Tongue (tissue), 3 donors: ENCODE measurements around the gene ZNF541. TPM values are rescaled to one million over a fixed set of nuclear protein-coding genes. Genes with fewer than 3 reads are reported as not detected.
A peak's percentile ranks its signal among the peaks of the same experiment; 100 is the strongest.

Source experiments
- DNase-seq: peaks from one replicate; pipeline ENCODE4 v3.0.0-alpha.2; 2015
- small RNA-seq: library from RNA; depleted of rRNA; stranded (forward); fragments of <200 nt; gene quantifications from one replicate; pipeline ENCODE3, GENCODE V24; 2014; ENCODE audit warnings: low replicate concordance
- total RNA-seq: library from RNA; depleted of rRNA; stranded (reverse); fragments of >200 nt; gene quantifications from one replicate; pipeline ENCODE4 v1.2.3, GENCODE V29; 2014

The ZNF541 gene
- total RNA-seq, 1 donor from 2014 or later = 0.10 TPM

DNA sequence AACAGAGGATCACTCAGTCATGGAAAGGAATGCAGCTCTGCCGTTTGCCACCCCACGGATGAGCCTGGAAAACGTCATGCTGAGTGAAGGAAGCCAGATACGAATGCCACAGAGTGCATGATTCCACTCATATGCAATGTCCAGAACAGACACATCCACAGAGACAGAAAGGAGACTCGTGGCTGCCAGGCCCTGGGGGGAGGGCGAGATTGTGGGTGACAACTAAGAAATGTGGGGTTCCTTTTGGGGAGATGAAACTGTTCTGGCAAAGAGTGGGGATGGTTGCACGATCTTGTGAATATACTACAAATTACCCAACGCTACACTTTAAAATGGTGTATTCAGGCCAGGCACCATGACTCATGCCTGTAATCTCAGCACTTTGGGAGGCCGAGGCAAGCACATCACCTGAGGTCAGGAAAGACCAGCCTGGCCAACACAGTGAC, 30.9 kb downstream of the ZNF541 start:
- no peak for DNase-seq

DNA sequence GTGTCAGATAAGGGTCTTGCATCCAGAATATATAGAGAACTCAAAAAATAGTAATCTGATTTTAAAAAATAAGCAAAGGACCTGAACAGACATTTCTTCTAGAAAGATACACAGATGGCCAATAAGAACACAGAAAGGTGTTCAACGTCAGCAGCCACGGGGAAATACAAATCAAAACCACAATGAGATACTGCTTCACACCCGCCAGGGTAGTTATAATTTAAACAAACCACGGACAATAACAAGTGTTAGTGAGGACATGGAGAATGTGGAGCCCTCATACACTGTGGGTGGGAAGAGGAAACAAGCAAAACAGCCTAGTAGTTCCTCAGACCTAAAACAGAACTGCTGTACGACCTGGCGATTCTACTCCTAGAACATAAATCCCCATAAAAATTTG, 31.4 kb downstream of the ZNF541 start:
- no peak for DNase-seq

GRCh38 chr19:47540748-47541147, 32.2 kb downstream of the ZNF541 start:
- DNase-seq = peak; percentile 21

DNA sequence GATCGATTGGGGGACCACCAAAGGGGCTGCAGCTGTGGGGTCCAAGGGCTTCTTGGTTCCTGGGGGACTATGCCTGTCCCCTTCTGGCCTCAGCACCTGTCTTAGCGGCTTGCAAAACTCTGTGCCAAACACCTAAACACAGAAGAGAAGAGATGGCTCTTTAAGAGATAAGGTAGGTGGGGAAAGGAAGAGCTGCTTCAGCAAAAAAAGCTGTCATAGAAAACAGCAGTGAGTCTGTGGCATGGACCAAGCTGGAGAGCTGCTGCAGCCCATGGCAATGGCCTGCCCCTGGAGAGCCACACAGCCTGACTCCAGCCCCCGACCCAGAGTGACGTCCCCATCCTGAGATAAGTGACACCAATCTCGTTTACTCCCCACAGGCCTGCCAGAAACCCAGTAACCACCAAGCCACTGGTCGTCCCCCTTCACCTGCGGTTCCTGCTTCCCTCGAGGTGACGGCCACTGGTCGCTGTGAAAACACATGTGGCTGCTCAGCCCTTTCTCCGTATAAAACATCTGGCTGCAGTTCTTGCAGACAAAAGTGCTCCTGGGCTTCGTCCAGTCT, 33.1 kb downstream of the ZNF541 start:
- no peak for DNase-seq

GRCh38 chr19:47538812-47539211, 34.1 kb downstream of the ZNF541 start:
- no peak for DNase-seq

- DNase-seq = no peak
These were observed 35.5 kb downstream of the ZNF541 start for GRCh38 chr19:47537493-47537892.

GRCh38 chr19:47534628-47535027, 38.3 kb downstream of the ZNF541 start:
- DNase-seq = no peak

- DNase-seq = no peak
These were observed 41.1 kb downstream of the ZNF541 start for GRCh38 chr19:47531640-47532387.

- no peak for DNase-seq
These were observed 43.8 kb downstream of the ZNF541 start for GRCh38 chr19:47529018-47529742.

DNA sequence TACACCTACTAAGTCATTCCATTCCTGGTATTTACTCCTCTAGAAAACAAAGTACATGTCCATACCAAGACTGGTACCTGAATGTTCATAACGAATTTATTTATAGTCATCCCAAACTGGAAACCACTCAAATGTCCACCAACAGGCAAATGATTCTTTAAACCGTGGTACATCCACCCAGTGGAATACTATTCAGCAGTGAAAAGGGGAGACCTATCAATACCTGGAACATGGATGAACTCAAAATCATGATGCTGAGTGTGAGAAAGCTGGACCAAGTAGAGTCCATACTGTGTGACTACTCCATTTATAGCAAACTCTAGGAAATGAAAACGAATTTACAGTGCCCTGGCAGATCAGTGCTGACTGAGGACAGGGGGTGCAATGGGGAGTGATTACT, 46.1 kb downstream of the ZNF541 start:
- DNase-seq = no peak

DNA sequence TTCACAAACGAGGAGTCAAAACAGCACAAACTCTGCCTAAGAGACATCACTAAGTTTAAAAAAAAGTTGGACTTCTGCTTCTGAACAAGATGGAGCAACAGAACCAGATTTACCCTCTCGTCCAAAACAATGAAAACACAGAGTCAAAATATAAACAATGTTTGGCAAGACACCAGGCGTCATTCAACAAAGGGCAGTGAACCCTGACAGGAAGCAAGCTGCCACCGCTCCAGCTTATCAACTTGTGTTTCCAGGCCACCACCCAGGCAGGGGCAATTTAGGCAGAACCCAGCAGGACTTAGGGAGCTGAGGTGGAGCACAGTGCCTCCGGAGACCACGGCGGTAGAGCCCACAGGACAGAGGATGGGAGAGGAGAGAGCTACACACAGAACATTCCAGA, 49.5 kb downstream of the ZNF541 start:
- DNase-seq = no peak

Small RNA genes within 50 kb of the gene (small RNA-seq; reads per million reads assigned to genes)
- gene RN7SL322P = not detected

Other genes starting within 250 kb of the ZNF541 start
- 0.31 TPM for gene C5AR2, start 241.0 kb downstream of the ZNF541 start, total RNA-seq
- 9.3 TPM for gene DHX34, start 223.8 kb downstream of the ZNF541 start, total RNA-seq
- gene MEIS3, start 153.6 kb downstream of the ZNF541 start, total RNA-seq = 9.9 TPM
- not detected for gene SLC8A2, start 101.3 kb downstream of the ZNF541 start, total RNA-seq
- 3.8 TPM for gene KPTN, start 88.9 kb downstream of the ZNF541 start, total RNA-seq
- gene NAPA, start 58.1 kb downstream of the ZNF541 start, total RNA-seq = 49.4 TPM
- 10.8 TPM for gene BICRA, start 36.0 kb upstream of the ZNF541 start, total RNA-seq
- gene EHD2, start 140.3 kb upstream of the ZNF541 start, total RNA-seq = 79.6 TPM
- gene NOP53, start 172.4 kb upstream of the ZNF541 start, total RNA-seq = 143 TPM
- 551 TPM for gene SELENOW, start 205.6 kb upstream of the ZNF541 start, total RNA-seq
- not detected for gene TPRX1, start 231.4 kb upstream of the ZNF541 start, total RNA-seq
- not detected for gene CRX, start 248.8 kb upstream of the ZNF541 start, total RNA-seq